GM23338 (cell line): ENCODE results near the gene CSNK1E. TPM values are rescaled to one million over a fixed set of nuclear protein-coding genes. Genes with fewer than 3 reads are reported as not detected.
A peak's percentile ranks its signal among the peaks of the same experiment; 100 is the strongest.

Experiments used
- ATAC-seq: fragments of 200-7000 bp; cut with Tn5 transposase; 3 replicates; pipeline ENCODE4 v1.9.1; 2020
- DNase-seq: peaks from one replicate; pipeline ENCODE4 v3.0.0-alpha.2; 2015; ENCODE audit warnings: low spot score
- H2AFZ ChIP-seq: fragments of 200-600 bp; sonication (generic); 2 replicates; pipeline ENCODE4 v1.8.0; 2016; ENCODE audit warnings: antibody characterized with exemption, mild to moderate bottlenecking, moderate library complexity
- H3F3A ChIP-seq: fragments of 200-600 bp; sonication (generic); replicated peaks from 2 replicates; pipeline ENCODE4 v1.8.0; 2017; ENCODE audit warnings: antibody characterized with exemption, mixed run types, low read depth
- H3K27ac ChIP-seq: fragments of 200-600 bp; sonication (generic); 2 replicates; pipeline ENCODE4 v1.6.1; 2016; ENCODE audit warnings: low read depth
- H3K27me3 ChIP-seq: fragments of 200-600 bp; sonication (generic); 2 replicates; pipeline ENCODE4 v1.8.0; 2016; ENCODE audit warnings: mild to moderate bottlenecking, mixed run types, moderate library complexity; ENCODE audit not compliant: insufficient read depth
- H3K36me3 ChIP-seq: fragments of 200-600 bp; sonication (generic); 2 replicates; pipeline ENCODE4 v1.8.0; 2016; ENCODE audit warnings: mild to moderate bottlenecking; ENCODE audit not compliant: insufficient read depth
- H3K4me1 ChIP-seq: fragments of 200-600 bp; sonication (generic); 2 replicates; pipeline ENCODE4 v1.8.0; 2016; ENCODE audit warnings: mild to moderate bottlenecking, moderate library complexity; ENCODE audit not compliant: insufficient read depth
- H3K4me2 ChIP-seq: fragments of 200-600 bp; sonication (generic); 2 replicates; pipeline ENCODE4 v1.7.1; 2017; ENCODE audit warnings: mixed run types
- H3K4me3 ChIP-seq: fragments of 200-600 bp; sonication (generic); 2 replicates; pipeline ENCODE4 v1.6.1; 2016; ENCODE audit warnings: mixed run types
- H3K79me2 ChIP-seq: fragments of 200-600 bp; sonication (generic); replicated peaks from 2 replicates; pipeline ENCODE4 v1.8.0; 2017; ENCODE audit warnings: mild to moderate bottlenecking; ENCODE audit not compliant: insufficient read depth
- H3K9me2 ChIP-seq: fragments of 200-600 bp; sonication (generic); 2 replicates; pipeline ENCODE4 v1.8.0; 2017; ENCODE audit not compliant: insufficient read depth
- H4K20me1 ChIP-seq: fragments of 200-600 bp; sonication (generic); replicated peaks from 2 replicates; pipeline ENCODE4 v1.8.0; 2017; ENCODE audit warnings: mild to moderate bottlenecking; ENCODE audit not compliant: insufficient read depth
- H3K27ac Mint-ChIP-seq: 2 replicates; pipeline ENCODE4 v1.8.0; 2020; ENCODE audit warnings: inconsistent platforms, mild to moderate bottlenecking, moderate library complexity, mixed read lengths
- H3K27me3 Mint-ChIP-seq: 3 replicates; pipeline ENCODE4 v1.8.0; 2022; ENCODE audit warnings: low read depth, mild to moderate bottlenecking, moderate library complexity, mixed read lengths, inconsistent platforms; ENCODE audit not compliant: insufficient read depth, poor library complexity
- H3K36me3 Mint-ChIP-seq: 3 replicates; pipeline ENCODE4 v1.8.0; 2021; ENCODE audit warnings: low read depth, mild to moderate bottlenecking, inconsistent platforms, moderate library complexity, mixed read lengths
- H3K4me1 Mint-ChIP-seq: 3 replicates; pipeline ENCODE4 v1.8.0; 2020; ENCODE audit warnings: mild to moderate bottlenecking, inconsistent platforms, mixed read lengths
- H3K4me3 Mint-ChIP-seq: 3 replicates; pipeline ENCODE4 v1.8.0; 2021; ENCODE audit warnings: moderate library complexity, mild to moderate bottlenecking, inconsistent platforms, mixed read lengths
- H3K9me3 Mint-ChIP-seq: 3 replicates; pipeline ENCODE4 v1.8.0; 2020; ENCODE audit warnings: moderate library complexity, mild to moderate bottlenecking, inconsistent platforms, mixed read lengths
- CREB1 ChIP-seq: fragments of 250-450 bp; sonication (Bioruptor Pico); IDR thresholded peaks from 2 replicates; pipeline ENCODE4 v1.5.0; 2020; ENCODE audit warnings: low read depth, mild to moderate bottlenecking, moderate library complexity
- ETS1 ChIP-seq: IDR thresholded peaks from 2 replicates; pipeline ENCODE4 v1.6.1; 2016; ENCODE audit warnings: antibody characterized with exemption
- EZH2phosphoT487 ChIP-seq: fragments of 200-600 bp; sonication (generic); IDR thresholded peaks from one replicate; pipeline ENCODE4 v1.8.1; 2018; ENCODE audit warnings: antibody characterized with exemption; ENCODE audit not compliant: unreplicated experiment
- JUNB ChIP-seq: IDR thresholded peaks from one replicate; pipeline ENCODE4 v1.6.1; 2016; ENCODE audit warnings: antibody characterized with exemption; ENCODE audit not compliant: unreplicated experiment
- NANOG ChIP-seq: IDR thresholded peaks from 2 replicates; pipeline ENCODE4 v1.6.1; 2016; ENCODE audit warnings: antibody characterized with exemption, borderline replicate concordance
- ZNF114 ChIP-seq: fragments of 250-450 bp; sonication (Bioruptor Pico); IDR thresholded peaks from 2 replicates; pipeline ENCODE4 v1.5.0; 2020; ENCODE audit warnings: mild to moderate bottlenecking, moderate library complexity
- ZNF331 ChIP-seq: fragments of 250-450 bp; sonication (Bioruptor Pico); IDR thresholded peaks from 2 replicates; pipeline ENCODE4 v1.5.0; 2020; ENCODE audit warnings: low read depth, mild to moderate bottlenecking, moderate library complexity
- ZNF462 ChIP-seq: fragments of 250-450 bp; sonication (Bioruptor Pico); IDR thresholded peaks from 2 replicates; pipeline ENCODE4 v1.5.0; 2020; ENCODE audit warnings: mild to moderate bottlenecking, moderate library complexity
- polyA plus RNA-seq: library from polyadenylated mRNA; unstranded; fragments of >200 nt; fragmentation: Nextera tagmentation; extraction: Ambion mirVana; gene quantifications from 2 replicates; pipeline ENCODE4 v1.2.1, GENCODE V29; 2016
- total RNA-seq: library from RNA; depleted of rRNA; stranded (reverse); fragments of >200 nt; shearing (Covaris generic); gene quantifications from 2 replicates; pipeline ENCODE4 v1.2.3, GENCODE V29; 2014

Gene CSNK1E
- total and polyA plus RNA-seq, 2 experiments from 2014 or later, result 180 to 259 TPM

GRCh38 chr22:38249803-38250642, 67.2 kb downstream of the CSNK1E start:
- no peak for ATAC-seq
- peaks cover 6% of the 10 kb centered on the region for H3K27me3 Mint-ChIP-seq
- Histone ChIP-seq H4K20me1 (peaks cover 28% of the 10 kb centered on the region), H3K27ac (peak overlapping the region; percentile 32; the same call in 1 of the 2 replicates), H3K4me2 (no peak overlapping the region), H3K4me1 (no peaks in the 10 kb centered on the region), H3F3A (no peaks in the 10 kb centered on the region), H3K79me2 (peaks cover 70% of the 10 kb centered on the region), H3K36me3 (no peaks in the 10 kb centered on the region), H2AFZ (no peak overlapping the region), H3K4me3 (no peak overlapping the region), H3K9me2 (no peaks in the 10 kb centered on the region), H3K27me3 (no peaks in the 10 kb centered on the region)
- no peak for DNase-seq
- TF ChIP-seq ETS1 (no peak), EZH2phosphoT487 (no peak), CREB1 (CRISPR knock-in tag) (no peak), ZNF331 (CRISPR knock-in tag) (no peak)
- H3K27ac Mint-ChIP-seq, result no peak overlapping the region; the same call in 1 of the 2 replicates
- no peaks in the 10 kb centered on the region for H3K9me3 Mint-ChIP-seq
- no peaks in the 10 kb centered on the region; the same call in 2 of the 3 replicates for H3K4me1 Mint-ChIP-seq
- peaks cover 19% of the 10 kb centered on the region for H3K36me3 Mint-ChIP-seq
- no peak overlapping the region for H3K4me3 Mint-ChIP-seq

GRCh38 chr22:38249301-38249700, 67.9 kb downstream of the CSNK1E start:
- peaks cover 9% of the 10 kb centered on the region for H3K27me3 Mint-ChIP-seq
- TF ChIP-seq ZNF331 (CRISPR knock-in tag), result no peak
- no peak for ATAC-seq
- Histone ChIP-seq H4K20me1 (peaks cover 24% of the 10 kb centered on the region), H3K79me2 (peaks cover 62% of the 10 kb centered on the region), H3K36me3 (no peaks in the 10 kb centered on the region), H3K4me2 (no peak overlapping the region), H3K27me3 (no peaks in the 10 kb centered on the region), H2AFZ (no peak overlapping the region), H3K9me2 (no peaks in the 10 kb centered on the region), H3K4me3 (no peak overlapping the region), H3F3A (no peaks in the 10 kb centered on the region), H3K27ac (no peak overlapping the region), H3K4me1 (no peaks in the 10 kb centered on the region)
- H3K27ac Mint-ChIP-seq, result no peak overlapping the region
- H3K4me1 Mint-ChIP-seq, result no peaks in the 10 kb centered on the region; the same call in 2 of the 3 replicates
- no peak overlapping the region for H3K4me3 Mint-ChIP-seq
- no peaks in the 10 kb centered on the region for H3K9me3 Mint-ChIP-seq
- DNase-seq, result no peak
- peaks cover 19% of the 10 kb centered on the region for H3K36me3 Mint-ChIP-seq

- Histone ChIP-seq H3K79me2 (peaks cover 52% of the 10 kb centered on the region), H3F3A (no peaks in the 10 kb centered on the region), H4K20me1 (peaks cover 24% of the 10 kb centered on the region), H3K36me3 (no peaks in the 10 kb centered on the region), H3K27me3 (no peaks in the 10 kb centered on the region), H3K4me1 (no peaks in the 10 kb centered on the region), H2AFZ (no peak overlapping the region), H3K27ac (no peak overlapping the region), H3K4me3 (no peak overlapping the region), H3K4me2 (no peak overlapping the region), H3K9me2 (no peaks in the 10 kb centered on the region)
- peak overlapping the region; percentile 27; the same call in 1 of the 2 replicates for H3K27ac Mint-ChIP-seq
- H3K4me1 Mint-ChIP-seq, result peaks cover 5% of the 10 kb centered on the region
- H3K9me3 Mint-ChIP-seq, result no peaks in the 10 kb centered on the region
- DNase-seq (no peak), ATAC-seq (no peak)
- H3K36me3 Mint-ChIP-seq, result peaks cover 28% of the 10 kb centered on the region
- H3K4me3 Mint-ChIP-seq, result no peak overlapping the region
- peaks cover 11% of the 10 kb centered on the region for H3K27me3 Mint-ChIP-seq
- TF ChIP-seq CREB1 (CRISPR knock-in tag) (no peak), NANOG (no peak), ZNF462 (CRISPR knock-in tag) (no peak), JUNB (no peak), ZNF114 (CRISPR knock-in tag) (no peak), EZH2phosphoT487 (no peak)
Observed at GRCh38 chr22:38248280-38248679, 69.0 kb downstream of the CSNK1E start.
